CD8-positive, alpha-beta memory T cell (primary cell): ENCODE measurements around the gene ATP6V1G2. TPM values are rescaled to one million over a fixed set of nuclear protein-coding genes. Genes with fewer than 3 reads are reported as not detected.

Experiments used
- CTCF ChIA-PET: fragments of 350-600 bp; sonication (Branson Sonifier 250); formaldehyde crosslinking; loops from one replicate; lab custom pipeline; 2021; ENCODE audit warnings: antibody characterized with exemption; lab: Charles Lee
- POLR2A ChIA-PET: fragments of 350-600 bp; sonication (Branson Sonifier 250); formaldehyde crosslinking; loops from one replicate; lab custom pipeline; 2021; ENCODE audit warnings: antibody characterized with exemption; lab: Charles Lee
- DNase-seq, 5 donors: peaks; one replicate each; pipeline versions ENCODE4 v3.0.0 to v3.0.0-alpha.2; 2020 to 2022; ENCODE audit warnings: mixed read lengths in 1 of 5
- H3K27ac ChIP-seq: one replicate; pipeline ENCODE4 v1.7.0; 2013; ENCODE audit warnings: low read depth, mild to moderate bottlenecking, low read length, moderate library complexity
- H3K27me3 ChIP-seq: 2 replicates; pipeline ENCODE4 v1.7.0; 2013; ENCODE audit warnings: low read length, mild to moderate bottlenecking; ENCODE audit not compliant: insufficient read depth, poor library complexity, severe bottlenecking
- H3K36me3 ChIP-seq: 2 replicates; pipeline ENCODE4 v1.7.0; 2013; ENCODE audit warnings: mild to moderate bottlenecking, low read length, moderate library complexity; ENCODE audit not compliant: insufficient read depth
- H3K4me1 ChIP-seq: 2 replicates; pipeline ENCODE4 v1.7.0; 2013; ENCODE audit warnings: mild to moderate bottlenecking, low read length, moderate library complexity; ENCODE audit not compliant: insufficient read depth
- H3K4me3 ChIP-seq: 2 replicates; pipeline ENCODE4 v1.7.0; 2013; ENCODE audit warnings: mild to moderate bottlenecking, low read length
- H3K9me3 ChIP-seq: 2 replicates; pipeline ENCODE4 v1.7.0; 2013; ENCODE audit warnings: mild to moderate bottlenecking, low read length
- H3K27ac Mint-ChIP-seq, 8 donors: one replicate each; pipeline ENCODE4 v1.8.0; 2020 to 2021; ENCODE audit warnings: mixed read lengths in 8 of 8, mild to moderate bottlenecking in 6 of 8, inconsistent platforms in 3 of 8, moderate library complexity in 3 of 8
- H3K27me3 Mint-ChIP-seq, 2 donors: one replicate each; pipeline ENCODE4 v1.8.0; 2020 to 2021; ENCODE audit warnings: mixed read lengths in 2 of 2, mild to moderate bottlenecking in 1 of 2, moderate library complexity in 1 of 2
- H3K36me3 Mint-ChIP-seq, 3 donors: one replicate each; pipeline ENCODE4 v1.8.0; 2020 to 2021; ENCODE audit warnings: mixed read lengths in 3 of 3, inconsistent platforms in 1 of 3, mild to moderate bottlenecking in 1 of 3
- H3K4me1 Mint-ChIP-seq, 3 donors: one replicate each; pipeline ENCODE4 v1.8.0; 2020 to 2021; ENCODE audit warnings: mixed read lengths in 3 of 3, inconsistent platforms in 1 of 3, mild to moderate bottlenecking in 1 of 3
- H3K4me3 Mint-ChIP-seq, 7 donors: one replicate each; pipeline ENCODE4 v1.8.0; 2020 to 2021; ENCODE audit warnings: mixed read lengths in 7 of 7, mild to moderate bottlenecking in 6 of 7, moderate library complexity in 4 of 7, inconsistent platforms in 2 of 7
- H3K9me3 Mint-ChIP-seq, 5 donors: one replicate each; pipeline ENCODE4 v1.8.0; 2020 to 2022; ENCODE audit warnings: mixed read lengths in 5 of 5, mild to moderate bottlenecking in 3 of 5, moderate library complexity in 2 of 5, inconsistent platforms in 1 of 5
- polyA plus RNA-seq: library from polyadenylated mRNA; unstranded; fragments of 300-500 nt; fragmentation: Illumina TruSeq; gene quantifications from one replicate; pipeline ENCODE4 v1.2.3, GENCODE V29; 2021
- total RNA-seq, 2 experiments: library from RNA; stranded (reverse); gene quantifications; one replicate each; pipeline ENCODE4 v1.2.3, GENCODE V29; 2021

Gene ATP6V1G2
- total and polyA plus RNA-seq, 3 experiments from 2014 or later, result 0.94 to 2.0 (median 1.4) TPM

DNA sequence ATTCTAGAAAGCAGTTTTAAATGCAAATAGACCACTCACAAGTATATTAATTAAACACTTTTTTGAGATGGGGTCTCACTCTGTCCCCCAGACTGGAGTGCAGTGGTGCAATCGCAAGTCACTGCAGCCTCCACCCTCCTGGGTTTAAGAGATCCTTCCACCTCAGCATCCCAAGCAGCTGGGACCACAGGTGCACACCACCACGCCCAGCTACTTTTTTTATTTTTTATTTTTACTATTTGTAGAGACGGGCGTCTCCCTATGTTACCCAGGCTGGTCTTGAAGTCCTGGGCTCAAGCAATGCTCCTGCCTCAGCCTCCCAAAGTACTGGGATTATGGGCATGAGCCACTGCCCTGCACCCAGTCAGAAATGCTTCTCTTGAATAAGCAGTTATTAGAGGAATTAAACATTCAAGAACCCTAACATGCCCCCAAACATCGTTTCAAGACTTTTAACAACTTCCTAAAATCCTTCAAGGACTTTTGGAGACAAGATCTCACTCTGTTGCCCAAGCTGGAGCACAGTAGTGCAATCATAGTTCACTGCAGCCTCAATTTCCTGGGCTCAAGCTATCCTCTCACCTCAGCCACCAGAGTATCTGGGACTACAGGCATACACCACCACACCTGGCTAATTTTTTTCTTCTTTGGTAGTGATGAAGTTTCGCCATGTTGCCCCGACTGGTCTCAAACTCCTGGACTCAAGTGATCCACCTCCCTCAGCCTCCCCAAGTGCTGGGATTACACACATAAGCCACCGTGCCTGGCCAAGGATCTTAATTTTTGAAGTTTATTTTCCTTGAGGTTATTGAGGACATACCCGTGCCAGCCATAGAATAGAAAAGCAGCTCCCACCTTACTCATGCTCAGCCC, 14.4 kb downstream of the ATP6V1G2 start:
- peak overlapping the region in 4 of 8 donors; percentile 50 to 62 (median 58) for H3K27ac Mint-ChIP-seq
- H3K27me3 ChIP-seq, result no peaks in the 10 kb centered on the region
- H3K9me3 Mint-ChIP-seq, result no peaks in the 10 kb centered on the region
- H3K36me3 ChIP-seq, result peaks cover 60% of the 10 kb centered on the region
- DNase-seq, result no peak
- H3K4me1 ChIP-seq, result peaks cover 3% of the 10 kb centered on the region
- no peak overlapping the region for H3K4me3 Mint-ChIP-seq
- no peak overlapping the region for H3K4me3 ChIP-seq
- ChIA-PET POLR2A (no interaction called here), CTCF (no interaction called here)
- peaks cover 22 to 43% (median 33%) of the 10 kb centered on the region in 3 donors for H3K4me1 Mint-ChIP-seq
- H3K27ac ChIP-seq, result no peak overlapping the region
- H3K36me3 Mint-ChIP-seq, result peaks cover 14 to 78% (median 31%) of the 10 kb centered on the region in 3 donors
- H3K9me3 ChIP-seq, result no peaks in the 10 kb centered on the region
- H3K27me3 Mint-ChIP-seq, result no peaks in the 10 kb centered on the region

DNA sequence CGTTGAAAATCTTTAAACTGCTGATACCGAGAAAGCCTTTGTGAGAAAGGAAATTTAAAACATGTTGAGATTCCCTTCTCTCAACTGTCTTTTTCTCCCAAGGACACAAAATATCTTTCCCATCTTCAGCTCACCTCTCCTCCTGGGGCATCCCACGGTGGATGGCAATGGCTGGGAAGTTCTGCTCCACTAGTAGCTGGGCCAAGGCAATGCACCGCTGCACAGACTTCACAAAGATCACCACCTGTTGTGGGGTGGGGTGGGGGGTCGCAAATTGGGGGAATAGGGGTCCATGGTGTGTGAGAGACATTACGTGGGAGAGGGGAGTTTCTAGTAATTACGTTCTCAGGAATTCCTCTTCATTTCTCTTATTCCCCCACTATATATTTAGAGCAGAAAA, 15.2 kb downstream of the ATP6V1G2 start:
- POLR2A ChIA-PET, result no interaction called here

GRCh38 chr6:31530659-31531058, 15.7 kb downstream of the ATP6V1G2 start:
- DNase-seq, result no peak

More for the DNA sequence above, 15.2 kb downstream of the ATP6V1G2 start:
- CTCF ChIA-PET, result no interaction called here
- Mint-ChIP-seq H3K36me3 (peaks cover 12 to 70% (median 25%) of the 10 kb centered on the region in 3 donors), H3K9me3 (no peaks in the 10 kb centered on the region), H3K4me1 (peaks cover 17 to 37% (median 28%) of the 10 kb centered on the region in 3 donors), H3K27ac (no peak overlapping the region), H3K4me3 (no peak overlapping the region), H3K27me3 (no peaks in the 10 kb centered on the region)
- H3K27ac ChIP-seq, result no peak overlapping the region
- no peak for DNase-seq
- no peak overlapping the region for H3K4me3 ChIP-seq
- H3K36me3 ChIP-seq, result peaks cover 53% of the 10 kb centered on the region
- H3K27me3 ChIP-seq, result no peaks in the 10 kb centered on the region
- H3K9me3 ChIP-seq, result no peaks in the 10 kb centered on the region
- peaks cover 3% of the 10 kb centered on the region for H3K4me1 ChIP-seq

DNA sequence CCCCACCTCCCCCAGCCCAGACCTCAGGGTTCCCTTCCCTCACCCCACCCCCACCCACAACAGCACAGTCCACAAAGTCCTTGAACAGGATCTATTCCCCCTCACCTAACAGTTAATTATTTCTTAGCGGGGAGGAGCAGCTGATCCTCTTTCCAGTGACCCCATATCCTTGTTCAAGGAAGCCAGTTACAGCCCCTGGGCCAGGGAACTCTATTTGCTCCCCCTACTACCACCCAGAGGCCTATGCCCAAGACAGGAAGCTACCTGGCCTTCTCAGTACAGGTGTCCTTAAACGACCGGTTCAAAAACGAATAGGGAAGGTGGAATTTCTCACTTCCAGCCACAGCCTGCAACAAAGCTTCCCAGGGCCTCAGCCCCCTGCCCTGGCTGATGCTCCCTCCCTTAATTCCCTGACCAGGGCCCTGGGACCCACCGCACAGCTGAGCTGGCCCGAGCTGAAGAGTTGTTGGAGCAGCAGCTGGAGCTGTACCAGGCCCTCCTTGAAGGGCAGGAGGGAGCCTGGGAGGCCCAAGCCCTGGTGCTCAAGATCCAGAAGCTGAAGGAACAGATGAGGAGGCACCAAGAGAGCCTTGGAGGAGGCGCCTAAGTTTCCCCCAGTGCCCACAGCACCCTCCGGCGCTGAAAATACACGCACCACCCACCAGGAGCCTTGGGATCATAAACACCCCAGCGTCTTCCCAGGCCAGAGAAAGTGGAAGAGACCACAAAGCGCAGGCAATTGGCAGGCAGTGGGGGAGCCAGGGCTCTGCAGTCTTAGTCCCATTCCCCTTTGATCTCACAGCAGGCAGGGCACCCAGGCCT, 16.9 kb downstream of the ATP6V1G2 start:
- no peaks in the 10 kb centered on the region for H3K27me3 Mint-ChIP-seq
- ChIA-PET CTCF (interaction anchor here (0.8 kb wide), 1 partner anchor 33 kb away, joined by 3 read pairs; no protein-coding TSS in a partner anchor), POLR2A (interaction anchor here (1.8 kb wide), 1 partner anchor 12 kb away, joined by 12 read pairs; the partner anchor contains the start of gene DDX39B)
- no peaks in the 10 kb centered on the region for H3K4me1 ChIP-seq
- peaks cover 14 to 23% (median 21%) of the 10 kb centered on the region in 3 donors for H3K4me1 Mint-ChIP-seq
- DNase-seq, result no peak
- H3K9me3 ChIP-seq, result no peaks in the 10 kb centered on the region
- no peaks in the 10 kb centered on the region for H3K9me3 Mint-ChIP-seq
- H3K4me3 Mint-ChIP-seq, result no peak overlapping the region
- H3K27me3 ChIP-seq, result no peaks in the 10 kb centered on the region
- H3K27ac ChIP-seq, result no peak overlapping the region
- peaks cover 37% of the 10 kb centered on the region for H3K36me3 ChIP-seq
- H3K36me3 Mint-ChIP-seq, result peaks cover 5 to 54% (median 16%) of the 10 kb centered on the region in 3 donors
- peak overlapping the region in 4 of 8 donors; percentile 18 to 72 (median 48) for H3K27ac Mint-ChIP-seq
- no peak overlapping the region for H3K4me3 ChIP-seq

More at GRCh38 chr6:31530659-31531058, 15.7 kb downstream of the ATP6V1G2 start:
- no peaks in the 10 kb centered on the region for H3K27me3 Mint-ChIP-seq
- Histone ChIP-seq H3K27me3 (no peaks in the 10 kb centered on the region), H3K27ac (no peak overlapping the region), H3K4me3 (no peak overlapping the region), H3K36me3 (peaks cover 48% of the 10 kb centered on the region), H3K9me3 (no peaks in the 10 kb centered on the region), H3K4me1 (no peaks in the 10 kb centered on the region)
- H3K9me3 Mint-ChIP-seq, result no peaks in the 10 kb centered on the region
- H3K4me3 Mint-ChIP-seq, result no peak overlapping the region
- peak overlapping the region in 3 of 8 donors; percentile 12 to 68 (median 61) for H3K27ac Mint-ChIP-seq
- ChIA-PET POLR2A (no interaction called here), CTCF (no interaction called here)
- peaks cover 7 to 65% (median 20%) of the 10 kb centered on the region in 3 donors for H3K36me3 Mint-ChIP-seq
- H3K4me1 Mint-ChIP-seq, result peaks cover 15 to 32% (median 23%) of the 10 kb centered on the region in 3 donors

- Mint-ChIP-seq H3K4me3 (no peak within 1 kb of the TSS), H3K9me3 (no peaks in the 10 kb centered on the region), H3K27me3 (no peaks in the 10 kb centered on the region), H3K4me1 (peaks cover 12 to 21% (median 18%) of the 10 kb centered on the region in 3 donors), H3K36me3 (peaks cover 5 to 47% (median 16%) of the 10 kb centered on the region in 3 donors), H3K27ac (peak within 1 kb of the TSS in 4 of 8 donors; percentile 9 to 54 (median 36))
- Histone ChIP-seq H3K27me3 (no peaks in the 10 kb centered on the region), H3K36me3 (peaks cover 31% of the 10 kb centered on the region), H3K4me1 (no peaks in the 10 kb centered on the region), H3K9me3 (no peaks in the 10 kb centered on the region), H3K27ac (no peak within 1 kb of the TSS), H3K4me3 (no peak within 1 kb of the TSS)
- POLR2A ChIA-PET, result interaction anchor here (1.8 kb wide), 1 partner anchor 12 kb away, joined by 12 read pairs; the partner anchor contains the start of gene DDX39B
- DNase-seq, result no peak
- CTCF ChIA-PET, result interaction anchor here (0.8 to 1.3 kb wide), 2 partner anchors 12 to 32 kb away, joined by 3 to 5 read pairs; partner anchors contain the start of gene DDX39B
These were observed 17.5 kb downstream of the ATP6V1G2 start, which contains the start of gene MCCD1 for GRCh38 chr6:31528821-31529328. Gene MCCD1, plus strand, starts transcription at chr6:31528962. Its CDS starts 53 bp downstream, at chr6:31529015.

GRCh38 chr6:31528307-31528777, 18.1 kb downstream of the ATP6V1G2 start:
- Mint-ChIP-seq H3K4me1 (peaks cover 11 to 18% (median 13%) of the 10 kb centered on the region in 3 donors), H3K4me3 (no peak overlapping the region), H3K36me3 (peaks cover 5 to 42% (median 16%) of the 10 kb centered on the region in 3 donors), H3K27me3 (no peaks in the 10 kb centered on the region), H3K9me3 (no peaks in the 10 kb centered on the region), H3K27ac (peak overlapping the region in 4 of 8 donors; percentile 9 to 54 (median 36))
- Histone ChIP-seq H3K36me3 (peaks cover 25% of the 10 kb centered on the region), H3K27ac (no peak overlapping the region), H3K9me3 (no peaks in the 10 kb centered on the region), H3K4me3 (no peak overlapping the region), H3K4me1 (no peaks in the 10 kb centered on the region), H3K27me3 (no peaks in the 10 kb centered on the region)
- DNase-seq, result no peak
- CTCF ChIA-PET, result interaction anchor here (1.3 kb wide), 1 partner anchor 13 kb away, joined by 5 read pairs; the partner anchor contains the start of gene DDX39B
- POLR2A ChIA-PET, result interaction anchor here (0.6 to 1.8 kb wide), 3 partner anchors 13 to 800 kb away, joined by 4 to 12 read pairs (median 5); partner anchors contain the start of gene DDX39B

- Histone ChIP-seq H3K4me1 (no peaks in the 10 kb centered on the region), H3K9me3 (no peaks in the 10 kb centered on the region), H3K4me3 (no peak overlapping the region), H3K27ac (no peak overlapping the region), H3K36me3 (peaks cover 10% of the 10 kb centered on the region), H3K27me3 (no peaks in the 10 kb centered on the region)
- DNase-seq, result no peak
- H3K27me3 Mint-ChIP-seq, result no peaks in the 10 kb centered on the region
- H3K27ac Mint-ChIP-seq, result peak overlapping the region in 2 of 8 donors; percentile 26 to 78
- ChIA-PET POLR2A (no interaction called here), CTCF (no interaction called here)
- H3K9me3 Mint-ChIP-seq, result no peaks in the 10 kb centered on the region
- H3K36me3 Mint-ChIP-seq, result peaks cover 5 to 22% (median 10%) of the 10 kb centered on the region in 3 donors
- H3K4me3 Mint-ChIP-seq, result no peak overlapping the region
- peaks cover 3 to 7% (median 5%) of the 10 kb centered on the region in 3 donors for H3K4me1 Mint-ChIP-seq
These were observed 20.3 kb downstream of the ATP6V1G2 start for GRCh38 chr6:31525932-31526591.
